ENCODE data around the gene SERPINA6.
"Not testable (repeated sequence)": the region's sequence is repeated elsewhere in the genome, so short reads cannot be mapped to it uniquely, and the experiment has no call there.

The SERPINA6 gene, protein sequence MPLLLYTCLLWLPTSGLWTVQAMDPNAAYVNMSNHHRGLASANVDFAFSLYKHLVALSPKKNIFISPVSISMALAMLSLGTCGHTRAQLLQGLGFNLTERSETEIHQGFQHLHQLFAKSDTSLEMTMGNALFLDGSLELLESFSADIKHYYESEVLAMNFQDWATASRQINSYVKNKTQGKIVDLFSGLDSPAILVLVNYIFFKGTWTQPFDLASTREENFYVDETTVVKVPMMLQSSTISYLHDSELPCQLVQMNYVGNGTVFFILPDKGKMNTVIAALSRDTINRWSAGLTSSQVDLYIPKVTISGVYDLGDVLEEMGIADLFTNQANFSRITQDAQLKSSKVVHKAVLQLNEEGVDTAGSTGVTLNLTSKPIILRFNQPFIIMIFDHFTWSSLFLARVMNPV

DNA sequence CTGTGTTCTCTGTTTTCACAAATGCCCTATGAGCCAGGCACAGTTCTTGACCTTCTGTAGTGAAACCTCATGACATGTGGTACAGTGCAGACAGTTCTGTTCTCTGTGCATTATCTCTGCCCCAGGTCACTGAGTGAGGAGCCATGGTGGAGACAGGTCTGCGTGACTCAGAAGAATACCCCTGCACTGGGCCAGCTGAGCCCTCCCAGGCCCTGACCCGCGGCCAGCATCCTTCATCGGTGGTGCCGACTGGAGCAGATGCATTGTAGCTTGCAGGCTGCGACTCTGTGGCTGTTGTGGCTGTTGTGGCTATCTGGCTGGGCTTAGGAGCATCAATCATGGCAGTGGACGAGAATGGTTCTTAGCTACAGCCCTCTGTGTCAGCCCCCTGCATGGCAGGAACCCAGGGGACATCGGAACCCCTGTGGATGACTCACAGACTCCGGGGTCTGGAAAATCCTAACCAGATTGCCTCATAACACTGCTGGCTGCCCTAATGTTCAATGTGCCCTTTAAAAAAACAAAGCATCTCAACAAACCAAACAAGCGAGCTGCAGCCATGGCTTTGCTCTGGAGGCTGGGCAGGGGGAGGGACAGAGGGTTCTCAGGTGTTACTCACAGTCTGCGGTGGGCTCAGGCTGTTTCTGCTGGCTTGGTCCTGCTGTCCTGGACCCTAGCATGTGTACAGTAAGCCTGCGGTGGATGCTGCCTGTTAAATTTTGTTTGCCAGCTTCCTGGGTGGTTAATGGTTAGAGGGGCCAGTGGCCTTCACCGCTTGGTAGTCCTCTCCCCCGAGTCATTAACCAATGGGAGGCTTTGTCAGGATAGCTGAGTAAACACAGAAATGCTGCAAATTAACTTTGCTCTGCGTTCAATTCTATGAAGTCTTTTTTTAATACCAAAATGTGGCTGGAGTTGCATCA lies at the start of gene SERPINA6:
TSS of gene SERPINA6 (minus strand) at position 689 of the 923 bp plus-strand sequence. CDS start 8,688 bp downstream, outside the sequence.
- in situ Hi-C loops (cut with MboI; ENCODE audit: low sequenced_read_pairs) = no loop called here

DNA sequence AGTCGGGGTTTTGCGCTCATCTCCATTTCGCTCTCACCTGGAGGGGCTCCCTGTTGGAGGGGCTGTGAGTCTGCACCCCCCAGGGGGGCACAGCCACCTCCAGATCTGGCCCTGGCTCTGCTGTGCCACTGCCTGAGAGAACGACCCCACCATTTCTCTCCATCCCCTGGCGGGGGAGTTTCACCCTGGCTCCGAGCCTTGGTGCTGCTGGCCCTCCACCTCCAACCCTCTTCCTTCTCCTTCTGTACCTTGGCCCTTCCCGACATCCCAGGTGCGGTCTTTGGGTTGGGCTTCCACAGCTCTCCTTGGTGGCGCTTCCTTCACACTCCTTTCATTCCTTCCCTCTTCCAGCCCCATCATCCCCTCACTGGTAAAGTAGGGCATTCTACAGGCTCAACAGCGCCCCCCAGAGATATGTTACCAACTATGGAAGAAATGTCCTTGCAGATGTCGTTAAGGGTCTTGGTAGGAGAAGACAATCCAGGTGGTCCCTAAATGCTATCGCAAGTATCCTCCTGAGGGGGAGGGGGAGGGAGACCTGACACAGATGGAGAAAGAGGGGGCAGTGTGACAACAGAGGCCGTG lies 49.0 kb upstream of the SERPINA6 start:
- in situ Hi-C loops (cut with MboI; ENCODE audit: low sequenced_read_pairs) = no loop called here

DNA sequence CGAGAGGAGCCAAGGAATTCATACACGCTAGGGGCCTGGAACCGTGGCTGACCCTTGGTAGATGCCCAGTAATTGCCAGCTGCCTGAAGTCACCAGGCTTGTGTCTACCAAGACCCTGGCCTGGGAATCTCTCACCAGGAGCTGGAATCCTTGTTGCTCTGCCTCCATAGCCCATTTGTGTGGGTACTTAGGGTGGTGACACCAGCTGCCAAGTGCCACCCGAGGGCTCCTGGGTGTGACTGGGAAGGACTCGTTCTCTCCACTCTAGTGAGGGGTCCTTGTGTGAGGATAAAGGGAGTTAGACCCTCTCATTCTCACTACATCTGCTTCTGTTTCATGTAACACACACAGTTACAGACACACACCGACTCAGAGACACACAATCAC lies 47.4 kb upstream of the SERPINA6 start:
- in situ Hi-C loops (cut with MboI; ENCODE audit: low sequenced_read_pairs) = no loop called here

DNA sequence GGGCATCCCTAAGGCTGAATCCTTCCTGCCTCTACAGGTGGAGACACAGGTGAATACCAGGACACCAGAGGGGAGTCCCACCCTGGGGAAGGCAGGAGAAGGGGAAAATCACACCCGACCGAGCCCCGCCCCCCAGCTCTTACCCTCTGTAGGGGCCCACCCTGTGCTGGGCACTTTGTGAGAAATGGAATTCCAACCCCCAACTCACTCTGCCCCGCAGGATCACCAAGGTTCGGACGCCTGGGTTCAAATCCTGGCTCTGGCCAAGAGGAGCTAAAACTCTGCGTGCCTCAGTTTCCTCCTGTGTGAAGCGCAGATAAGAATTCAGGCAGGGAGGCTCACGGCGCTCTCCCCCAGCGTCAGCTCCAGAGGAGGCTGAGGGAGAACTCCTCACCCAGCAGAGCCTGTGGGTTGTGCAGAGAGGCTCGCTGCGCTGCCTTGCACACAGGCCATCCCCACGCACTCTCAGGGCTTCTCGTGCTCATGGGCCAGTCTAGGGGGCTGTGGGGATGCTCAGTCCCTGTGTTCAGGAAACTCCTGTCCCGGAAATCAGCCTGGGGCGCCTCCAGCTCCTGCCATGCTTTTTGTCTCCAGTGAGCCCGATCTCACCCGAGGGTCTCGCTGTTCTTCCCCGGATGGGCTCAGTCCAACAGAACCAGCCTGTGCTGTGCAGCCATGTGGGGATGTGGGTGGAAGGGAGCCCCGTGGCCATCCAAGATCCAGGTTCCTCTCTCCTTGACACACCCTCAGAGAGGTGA lies 46.8 kb upstream of the SERPINA6 start:
- in situ Hi-C loops (cut with MboI; ENCODE audit: low sequenced_read_pairs) = not testable (repeated sequence)

DNA sequence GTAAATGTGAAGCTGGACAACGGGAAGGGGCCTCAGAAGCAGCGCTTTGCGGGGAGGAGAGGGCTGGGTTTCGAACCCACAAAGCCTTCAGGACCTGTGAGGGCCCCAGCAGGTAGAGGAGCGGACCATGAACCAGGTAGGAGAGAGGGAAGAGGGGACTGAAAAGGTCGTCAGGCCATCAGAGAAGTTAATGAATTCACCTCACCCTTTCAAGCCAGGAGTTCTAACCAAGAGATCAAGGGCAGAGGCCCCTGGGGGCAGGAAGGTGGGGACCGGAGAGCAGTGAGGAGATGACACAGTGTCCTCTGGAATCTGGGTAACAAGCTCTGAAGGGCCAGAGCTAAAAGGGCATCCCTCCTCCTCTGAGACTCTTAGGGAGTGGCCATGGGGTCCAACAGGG lies 45.8 kb upstream of the SERPINA6 start:
- in situ Hi-C loops (cut with MboI; ENCODE audit: low sequenced_read_pairs) = no loop called here

DNA sequence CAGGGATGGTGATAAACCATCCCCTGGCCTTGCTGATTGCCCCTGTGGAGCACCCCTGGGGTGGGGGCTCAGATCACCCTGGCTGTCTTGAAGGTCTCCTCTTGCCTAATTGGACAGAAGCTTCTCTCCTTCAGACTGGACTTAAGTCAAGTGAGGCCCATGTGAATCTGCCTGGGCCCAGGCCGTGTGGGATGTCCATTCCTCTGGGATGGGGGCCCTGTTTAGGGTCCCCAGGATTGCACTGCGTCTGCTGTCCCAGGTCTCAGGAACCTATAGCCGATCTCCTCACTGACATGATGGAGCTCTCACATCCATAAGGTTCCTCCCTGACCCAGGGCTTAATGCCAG lies 45.1 kb upstream of the SERPINA6 start:
- in situ Hi-C loops (cut with MboI; ENCODE audit: low sequenced_read_pairs) = no loop called here

DNA sequence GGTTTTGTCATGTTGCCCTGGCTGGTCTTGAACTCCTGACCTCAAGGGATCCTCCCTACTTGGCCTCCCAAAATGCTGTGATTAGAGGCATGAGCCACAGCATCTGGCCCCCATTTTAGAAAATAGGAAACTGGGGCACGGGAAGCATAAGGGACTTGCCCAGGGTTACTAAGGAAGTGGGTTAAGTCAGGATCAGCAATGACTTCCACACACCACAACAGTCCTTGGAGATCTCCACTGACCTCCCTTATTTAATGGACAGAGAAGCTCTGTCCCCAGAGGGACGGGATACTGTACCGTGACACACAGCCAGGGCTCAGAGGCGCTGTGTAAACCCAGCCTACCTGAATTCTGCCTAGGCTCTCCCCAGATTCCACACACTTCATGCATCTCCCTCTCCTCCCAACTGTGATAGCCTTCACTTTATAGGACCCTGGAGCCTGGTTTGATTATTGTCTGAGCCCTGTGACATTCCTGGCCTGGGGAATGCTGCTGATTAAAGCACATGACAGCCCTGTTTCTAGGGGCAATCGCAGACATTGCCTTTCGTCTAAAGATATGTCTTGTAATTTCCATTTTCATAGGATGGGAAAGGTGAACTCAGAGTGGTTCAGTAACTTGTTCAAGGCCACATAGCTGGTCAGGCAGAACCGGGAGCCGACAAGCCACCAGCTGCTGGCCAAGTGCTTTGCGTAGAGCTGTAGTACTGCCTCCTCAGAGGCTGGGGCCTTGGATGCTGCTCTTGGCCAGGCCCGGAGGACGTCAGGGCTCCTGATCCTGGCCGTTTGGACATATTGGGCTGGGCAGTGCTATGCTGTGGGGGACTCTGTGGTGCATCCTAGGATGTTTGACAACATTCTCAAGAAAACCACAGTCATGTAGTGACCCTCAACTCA lies 44.5 kb upstream of the SERPINA6 start:
- in situ Hi-C loops (cut with MboI; ENCODE audit: low sequenced_read_pairs) = no loop called here

DNA sequence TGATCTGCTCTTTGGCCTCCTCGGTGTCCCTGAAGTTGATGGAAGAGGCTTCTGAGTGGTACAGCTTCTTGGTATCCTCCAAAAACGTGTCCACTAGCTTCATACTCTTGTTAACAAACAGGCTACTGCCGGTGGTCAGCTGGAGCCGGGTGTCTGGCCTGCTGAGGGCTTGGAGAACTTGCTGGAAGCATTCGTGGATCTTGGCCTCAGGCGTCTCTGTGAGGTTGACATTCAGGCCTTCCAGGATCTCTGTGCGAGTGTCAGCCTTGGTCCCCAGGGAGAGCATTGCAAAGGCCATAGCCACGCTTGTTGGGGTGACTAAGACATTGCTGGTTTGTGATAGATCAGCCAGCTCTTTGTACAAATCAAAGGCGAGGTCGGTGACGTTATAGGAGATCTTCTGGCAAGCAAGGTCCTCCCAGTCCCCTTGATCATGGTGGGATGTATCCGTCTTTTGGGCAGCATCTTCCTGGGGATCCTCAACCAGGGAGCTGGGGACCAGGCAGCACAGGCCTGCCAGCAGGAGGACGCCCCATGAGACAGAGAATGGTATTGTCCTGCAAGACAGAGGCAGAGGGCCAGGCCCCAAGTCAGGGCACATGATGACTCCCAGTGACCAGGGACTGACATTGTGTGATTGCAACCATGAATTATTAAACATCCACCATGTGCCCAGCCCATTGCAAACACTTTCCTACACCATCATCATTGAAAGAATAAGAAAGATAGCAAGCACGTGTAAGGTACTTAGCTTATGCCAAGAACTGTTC lies 43.2 kb upstream of the SERPINA6 start, which contains the start of gene SERPINA2:
TSS of gene SERPINA2 (minus strand) at position 553 of the 770 bp plus-strand sequence.
- in situ Hi-C loops (cut with MboI; ENCODE audit: low sequenced_read_pairs) = no loop called here

DNA sequence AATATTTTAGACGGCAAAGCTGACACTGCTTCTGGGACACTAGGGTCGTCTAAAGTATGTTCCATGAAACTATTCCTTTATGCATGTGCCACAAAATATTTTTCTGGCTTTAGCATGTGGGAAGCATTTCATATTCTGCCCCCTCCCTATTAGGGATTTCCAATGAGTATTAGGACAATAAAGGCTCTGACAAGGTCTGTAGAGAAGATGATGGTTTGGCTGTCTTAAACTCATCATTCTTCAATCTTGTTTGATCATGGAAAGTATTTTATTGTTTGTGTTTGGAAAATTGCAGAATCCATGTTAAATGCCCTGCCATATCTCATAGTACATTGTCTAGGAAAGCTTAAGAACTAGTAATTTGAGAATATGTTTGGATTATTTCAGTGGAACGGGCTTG lies 42.5 kb upstream of the SERPINA6 start:
- in situ Hi-C loops (cut with MboI; ENCODE audit: low sequenced_read_pairs) = no loop called here

DNA sequence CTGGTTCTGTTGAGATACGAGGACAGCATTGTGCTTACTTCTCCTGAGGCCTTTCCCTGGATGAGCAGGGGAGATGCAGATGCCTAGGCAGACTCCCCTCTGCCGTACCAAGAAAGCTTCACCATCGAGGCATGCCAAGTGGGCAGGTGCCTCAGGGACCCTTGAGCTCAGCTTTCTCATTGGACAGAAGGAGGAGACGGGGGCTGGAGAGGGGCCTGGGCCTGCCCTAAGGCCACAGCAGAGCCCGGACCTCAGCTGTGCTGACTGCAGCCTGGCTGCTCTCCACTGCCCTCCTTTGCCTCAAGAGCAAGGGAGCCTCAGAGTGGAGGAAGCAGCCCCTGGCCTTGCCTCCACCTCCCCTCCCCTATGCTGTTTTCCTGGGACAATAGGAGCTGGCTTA lies 41.8 kb upstream of the SERPINA6 start:
- in situ Hi-C loops (cut with MboI; ENCODE audit: low sequenced_read_pairs) = no loop called here

DNA sequence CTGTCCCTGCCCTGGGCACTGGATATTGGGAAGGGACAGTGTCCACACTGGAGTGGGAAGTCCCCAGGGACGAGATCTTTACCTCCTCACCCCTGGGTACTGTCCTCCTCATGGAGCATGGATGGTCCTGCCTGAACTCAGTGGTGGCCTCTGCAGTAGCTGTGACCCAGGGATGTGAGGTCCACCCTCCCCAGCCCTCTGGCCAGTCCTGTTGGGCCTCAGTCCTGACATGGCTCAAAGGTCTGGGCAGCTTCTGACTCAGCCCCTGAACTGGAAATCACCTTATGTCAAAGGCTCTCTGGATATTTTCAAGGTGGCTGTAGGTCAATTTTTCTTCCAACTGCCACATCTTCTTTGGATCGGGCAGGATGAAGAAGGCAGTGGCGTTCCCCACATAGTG lies 40.9 kb upstream of the SERPINA6 start:
- in situ Hi-C loops (cut with MboI; ENCODE audit: low sequenced_read_pairs) = no loop called here

DNA sequence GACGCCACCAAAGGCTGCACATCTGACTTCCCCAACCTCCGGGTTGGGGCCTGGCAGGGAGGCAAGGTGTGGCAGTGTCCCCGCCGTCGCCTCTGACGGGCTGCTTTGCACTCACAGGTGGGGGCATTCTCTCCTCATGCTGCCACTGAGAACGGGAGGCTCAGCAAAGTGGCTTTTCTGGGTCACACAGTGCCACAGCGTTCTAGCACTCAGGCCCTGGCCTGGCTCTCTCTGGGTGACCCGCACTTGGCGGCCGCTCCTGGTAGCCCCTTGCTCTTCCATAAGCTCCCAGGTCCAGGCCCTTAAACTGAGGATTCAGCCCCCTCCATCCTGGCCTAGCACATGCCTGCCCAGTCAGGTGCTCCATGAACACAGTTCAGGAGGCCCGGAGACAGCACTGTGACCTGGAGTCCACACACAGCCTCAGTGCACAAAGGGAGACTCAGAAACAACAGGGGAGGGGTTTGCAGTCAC lies 40.1 kb upstream of the SERPINA6 start:
- in situ Hi-C loops (cut with MboI; ENCODE audit: low sequenced_read_pairs) = no loop called here

DNA sequence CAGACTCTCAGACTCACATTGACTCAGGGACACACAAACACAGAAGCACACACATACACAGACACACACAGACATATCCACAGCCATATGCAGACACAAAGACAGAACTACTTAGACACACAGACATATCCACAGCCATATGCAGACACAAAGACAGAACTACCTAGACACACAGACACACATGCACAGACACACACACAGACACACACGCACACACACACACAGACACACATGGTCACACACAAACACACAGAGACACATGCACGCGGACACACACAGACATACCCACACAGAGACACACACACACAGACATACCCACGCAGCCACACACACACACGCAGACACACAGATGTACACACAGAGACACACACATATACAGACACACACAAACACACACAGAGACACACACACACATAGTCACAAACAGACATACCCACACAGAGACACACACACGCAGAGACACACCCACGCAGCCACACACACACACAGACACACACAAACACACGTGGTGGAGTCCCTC lies 39.5 kb upstream of the SERPINA6 start:
- in situ Hi-C loops (cut with MboI; ENCODE audit: low sequenced_read_pairs) = no loop called here

DNA sequence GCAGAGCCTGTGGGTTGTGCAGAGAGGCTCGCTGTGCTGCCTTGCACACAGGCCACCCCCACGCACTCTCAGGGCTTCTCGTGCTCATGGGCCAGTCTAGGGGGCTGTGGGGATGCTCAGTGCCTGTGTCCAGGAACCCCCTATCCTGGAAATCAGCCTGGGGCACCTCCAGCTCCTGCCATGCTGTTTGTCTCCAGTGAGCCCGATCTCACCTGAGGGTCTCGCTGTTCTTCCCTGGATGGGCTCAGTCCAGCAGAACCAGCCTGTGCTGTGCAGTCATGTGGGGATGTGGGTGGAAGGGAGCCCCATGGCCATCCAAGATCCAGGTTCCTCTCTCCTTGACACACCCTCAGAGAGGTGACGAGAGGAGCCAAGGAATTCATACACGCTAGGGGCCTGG lies 38.5 kb upstream of the SERPINA6 start:
- in situ Hi-C loops (cut with MboI; ENCODE audit: low sequenced_read_pairs) = no loop called here

DNA sequence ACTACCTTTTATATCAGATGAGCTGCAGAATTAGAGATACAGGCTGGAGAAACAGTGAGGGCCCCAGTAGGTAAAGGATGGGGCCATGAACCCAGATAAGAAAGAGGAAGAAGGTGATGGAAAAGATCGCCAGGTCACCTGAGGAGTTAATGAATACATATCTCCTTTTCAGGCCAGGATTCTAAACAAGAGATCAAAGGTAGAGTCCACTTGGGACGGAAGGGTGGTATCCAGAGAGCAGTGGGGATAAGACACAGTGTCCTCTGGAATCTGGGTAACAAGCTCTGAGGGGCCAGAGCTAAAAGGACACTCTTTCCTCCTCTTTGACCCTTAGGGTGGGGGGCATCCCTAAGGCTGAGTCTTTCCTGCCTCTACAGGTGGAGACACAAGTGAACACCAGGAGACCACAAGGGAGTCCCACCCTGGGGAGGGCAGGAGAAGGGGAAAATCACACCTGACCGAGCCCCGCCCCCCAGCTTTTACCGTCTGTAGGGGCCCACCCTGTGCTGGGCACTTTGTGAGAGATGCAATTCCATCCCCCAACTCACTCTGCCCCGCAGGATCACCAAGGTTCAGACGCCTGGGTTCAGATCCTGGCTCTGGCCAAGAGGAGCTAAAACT lies 37.9 kb upstream of the SERPINA6 start:
- in situ Hi-C loops (cut with MboI; ENCODE audit: low sequenced_read_pairs) = no loop called here

DNA sequence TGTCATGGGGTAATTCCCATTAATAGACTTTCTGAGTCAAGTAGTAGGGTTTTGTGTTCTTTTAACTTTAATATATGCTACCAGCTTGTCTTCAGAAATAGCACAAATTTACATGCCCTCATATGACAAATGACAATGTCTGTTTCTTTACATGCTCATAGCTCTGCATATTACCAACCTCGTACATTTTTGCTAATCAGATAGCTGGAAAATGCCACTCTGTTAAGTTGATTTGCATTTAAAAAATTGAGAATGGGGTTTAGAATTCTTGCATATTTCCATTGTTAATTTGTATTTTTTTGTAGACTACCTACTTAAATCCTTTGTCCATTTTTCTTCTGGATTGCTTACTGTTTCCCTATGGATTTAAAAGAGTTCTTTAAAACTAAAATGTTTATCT lies 34.0 kb upstream of the SERPINA6 start:
- in situ Hi-C loops (cut with MboI; ENCODE audit: low sequenced_read_pairs) = no loop called here

DNA sequence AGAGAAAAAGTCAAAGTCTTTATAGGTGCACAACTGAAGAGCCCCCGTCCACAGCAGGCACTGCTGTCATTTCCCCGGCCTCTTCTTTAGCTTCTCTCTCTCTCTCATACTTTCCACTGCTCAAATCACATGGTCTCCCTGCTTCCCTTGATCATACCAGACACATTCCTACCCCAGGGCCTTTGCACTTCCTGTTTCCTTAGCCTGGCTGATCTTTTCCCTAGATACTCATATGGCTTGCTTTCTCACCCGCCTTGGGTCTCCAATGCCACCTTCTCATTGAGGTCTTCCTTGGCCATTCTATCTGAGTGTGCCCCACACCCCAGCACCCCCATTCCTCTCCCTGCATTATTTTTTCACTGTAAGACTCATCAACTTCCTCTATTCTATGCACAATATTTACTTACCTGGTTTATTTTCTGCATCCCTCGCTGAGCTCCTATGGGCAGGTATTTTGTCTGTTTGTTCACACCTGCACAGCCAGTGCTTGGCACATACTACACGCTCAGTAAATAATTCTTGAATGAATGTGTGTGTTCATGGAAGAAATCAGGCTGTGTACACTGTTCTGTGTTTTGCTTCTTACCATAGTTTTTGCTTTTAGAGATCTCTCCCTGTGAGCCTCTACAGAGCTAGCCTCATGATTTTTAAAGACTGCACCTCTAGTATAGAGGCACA lies 33.4 kb upstream of the SERPINA6 start:
- in situ Hi-C loops (cut with MboI; ENCODE audit: low sequenced_read_pairs) = no loop called here

All from hTERT RPE-1 (cell line).